ENCODE results near the gene TAF6L. TPM values are rescaled to one million over a fixed set of nuclear protein-coding genes. Genes with fewer than 3 reads are reported as not detected.

TAF6L gene
- total and polyA plus RNA-seq, 9 of the 15 experiments (the other 6 are each of a cell fraction or from before 2014, with no cell fraction given): 0.04 to 45.5 (median 20.8) TPM

- Histone ChIP-seq H3K9me3 (replicated peaks; ENCODE audit: control insufficient read depth, insufficient read depth, low read depth, low read length) (no peaks in the 10 kb centered on the region), H3K27ac (ENCODE audit: extremely low read depth, low read depth, low read length) (peak overlapping the region; percentile 39; the same call in 2 of the 3 replicates), H2AFZ (ENCODE audit: low read depth, low read length) (no peak overlapping the region), H3K27me3 (ENCODE audit: control insufficient read depth in 2 of 2, insufficient read depth in 2 of 2, low read length in 2 of 2) (no peaks in the 10 kb centered on the region), H4K20me1 (replicated peaks; ENCODE audit: control insufficient read depth, insufficient read depth, low read length) (no peaks in the 10 kb centered on the region), H3K9me1 (ENCODE audit: control insufficient read depth, insufficient read depth, low read length) (no peaks in the 10 kb centered on the region), H3K4me2 (ENCODE audit: insufficient read depth, low read length) (peak overlapping the region; percentile 92), H3K79me2 (ENCODE audit: control insufficient read depth, insufficient read depth, low read length) (peaks cover 57% of the 10 kb centered on the region), H3K4me3 (0 out of 2 replicates have a peak overlapping the region, but pooled peaks have one; percentile 82), H3K4me1 (replicated peaks in 1 of 2; ENCODE audit: control insufficient read depth in 2 of 2, insufficient read depth in 2 of 2, low read length in 2 of 2) (peaks cover 31 to 32% of the 10 kb centered on the region in 2 experiments), H3K9ac (ENCODE audit: insufficient read depth in 1 of 2, low read depth in 2 of 2, low read length in 2 of 2) (peak overlapping the region in 1 of 2 experiments; percentile 46; a peak in 3 of 4 replicates), H3K36me3 (ENCODE audit: control insufficient read depth, insufficient read depth, low read length) (peaks cover 57% of the 10 kb centered on the region)
- no peak for TF ChIP-seq ZNF707 (CRISPR knock-in tag; conservative IDR thresholded peaks at IDR 0.05)
- TF ChIP-seq TFAP4 (CRISPR knock-in tag; IDR thresholded peaks at IDR 0.05; ENCODE audit: borderline replicate concordance): 0 out of 2 replicates have a peak, but pooled peaks have one; percentile 29
- TF ChIP-seq ZNF140 (CRISPR knock-in tag; IDR thresholded peaks at IDR 0.05): no peak
- TF ChIP-seq POLR2A (conservative IDR thresholded peaks at IDR 0.05): 0 out of 2 replicates have a peak, but pooled peaks have one; percentile 17
- TF ChIP-seq CTCF (IDR thresholded peaks at IDR 0.05 in 2 of 3, conservative IDR thresholded peaks at IDR 0.05 in 1 of 3; ENCODE audit: insufficient read depth in 2 of 3, low read depth in 1 of 3, low read length in 3 of 3): peak; percentile 20 to 31 (median 25); a peak in 3 of 6 replicates
- no peak for TF ChIP-seq MXD1 (CRISPR knock-in tag; IDR thresholded peaks at IDR 0.05; ENCODE audit: borderline replicate concordance, poor library complexity, severe bottlenecking)
- ChIA-PET CTCF (ENCODE audit: low intra/inter-chr PET ratio) (interaction anchor here (0.7 to 4.5 kb wide), 2 partner anchors 67 to 73 kb away, joined by 5 to 51 read pairs; no protein-coding TSS in a partner anchor), POLR2A (interaction anchor here (0.6 to 11.4 kb wide), 11 partner anchors 8 to 124 kb away, joined by 3 to 116 read pairs (median 5); partner anchors contain the start of genes C11orf98, CSKMT, SLC3A2 and WDR74)
- WGBS (ENCODE audit: insufficient coverage, low coverage, missing lambda C conversion rate): 60% methylated on average over 5 of the region's 5 CpGs
- intact Hi-C loops (cut with micrococcal nuclease) (no loop called here), in situ Hi-C loops (cut with MboI) (no loop called here)
- peak in 2 of 4 experiments; percentile 32 to 53 for DNase-seq (ENCODE audit: extremely low read depth in 1 of 4, low spot score in 3 of 4)
- BruUV-seq (replicated peaks): no TSS peak
- ATAC-seq: peak; percentile 1; the same call in 2 of the 3 replicates
- no peak for FAIRE-seq
Observed at GRCh38 chr11:62788991-62789390, 17.8 kb downstream of the TAF6L start.
